HL-60 (cell line): ENCODE results near the gene KRCC1.

Experiments used
- CTCF ChIP-seq: IDR thresholded peaks from one replicate; pipeline ENCODE4 v1.5.1; 2011; ENCODE audit warnings: low read length, control low read depth, inconsistent platforms; ENCODE audit not compliant: insufficient read depth
- GABPA ChIP-seq: IDR thresholded peaks from 2 replicates; pipeline ENCODE4 v1.6.1; 2012; ENCODE audit warnings: low read depth
- POLR2AphosphoS5 ChIP-seq: IDR thresholded peaks from 2 replicates; pipeline ENCODE4 v1.6.1; 2012; ENCODE audit warnings: low read depth
- REST ChIP-seq: IDR thresholded peaks from 2 replicates; pipeline ENCODE4 v1.6.1; 2012; ENCODE audit warnings: low read depth; ENCODE audit not compliant: insufficient replicate concordance
- SPI1 ChIP-seq: IDR thresholded peaks from 2 replicates; pipeline ENCODE4 v1.6.1; 2012; ENCODE audit warnings: low read depth, mild to moderate bottlenecking, borderline replicate concordance

GRCh38 chr2:88038263-88039105, 17.1 kb downstream of the KRCC1 start:
- TF ChIP-seq CTCF (no peak), POLR2AphosphoS5 (no peak), SPI1 (no peak), GABPA (no peak), REST (no peak)
